K562 (cell line): ENCODE results near the gene TANGO6. TPM values are rescaled to one million over a fixed set of nuclear protein-coding genes. Genes with fewer than 3 reads are reported as not detected.

ENCODE experiments used
- ATAC-seq: fragments of 200-7000 bp; cut with Tn5 transposase; 3 replicates; pipeline ENCODE4 v1.9.1; 2020; ENCODE audit warnings: moderate library complexity
- BruUV-seq: library from RNA; stranded (reverse); fragments of 400-500 nt; replicated peaks from 2 replicates; lab custom pipeline; 2021; lab: Mats Ljungman, UMichigan
- CTCF ChIA-PET: fragments of 300-600 bp; formaldehyde crosslinking; extraction: SDS; loops from one replicate; lab custom pipeline; 2021; ENCODE audit warnings: low intra/inter-chr PET ratio; lab: Yijun Ruan, JAX
- POLR2A ChIA-PET: fragments of 300-600, 350-650 bp; sonication (Branson Sonifier 250); formaldehyde crosslinking; extraction: SDS; loops from one replicate; lab custom pipeline; 2021; ENCODE audit warnings: antibody characterized with exemption, inconsistent platforms; lab: Yijun Ruan, JAX
- DNase-seq, 4 experiments: peaks; one replicate each; pipeline versions ENCODE4 v3.0.0 to v3.0.0-alpha.2; 2011 to 2018; ENCODE audit warnings: low spot score in 3 of 4, mixed read lengths in 3 of 4; ENCODE audit errors: extremely low read depth in 1 of 4
- FAIRE-seq: peaks from 2 replicates; lab custom pipeline; 2011; peaks lifted over from hg19 to GRCh38; lab: Jason Lieb, UNC
- H2AFZ ChIP-seq: 2 replicates; pipeline ENCODE4 v1.6.0; 2011; ENCODE audit warnings: low read depth, low read length, control low read depth, inconsistent platforms
- H3K27ac ChIP-seq: fragments of 200-600 bp; 3 replicates; pipeline ENCODE4 v1.8.0; 2011; ENCODE audit warnings: low read depth, mild to moderate bottlenecking, control low read depth, inconsistent platforms, low read length, moderate library complexity, mixed read lengths; ENCODE audit errors: extremely low read depth
- H3K27me3 ChIP-seq, 2 experiments: fragments of 300-600 bp in 1 of 2; 2 replicates in 1 of 2; 3 replicates in 1 of 2; pipeline versions ENCODE4 v1.6.0 to v1.8.0; 2011; ENCODE audit warnings: inconsistent platforms in 2 of 2, low read length in 2 of 2, mild to moderate bottlenecking in 1 of 2, mixed read lengths in 1 of 2, moderate library complexity in 1 of 2; ENCODE audit not compliant: control insufficient read depth in 2 of 2, insufficient read depth in 2 of 2
- H3K36me3 ChIP-seq: fragments of 300-600 bp; 3 replicates; pipeline ENCODE4 v1.8.0; 2011; ENCODE audit warnings: mild to moderate bottlenecking, low read length, inconsistent platforms; ENCODE audit not compliant: control insufficient read depth, insufficient read depth
- H3K4me1 ChIP-seq, 2 experiments: fragments of 200-600 bp in 1 of 2; replicated peaks in 1 of 2; 2 replicates in 1 of 2; 3 replicates in 1 of 2; pipeline versions ENCODE4 v1.5.1 to v1.8.0; 2011; ENCODE audit warnings: inconsistent platforms in 2 of 2, low read length in 2 of 2, mild to moderate bottlenecking in 1 of 2, mixed read lengths in 1 of 2, moderate library complexity in 1 of 2; ENCODE audit not compliant: control insufficient read depth in 2 of 2, insufficient read depth in 2 of 2
- H3K4me2 ChIP-seq: 2 replicates; pipeline ENCODE4 v1.6.1; 2011; ENCODE audit warnings: low read length, control low read depth, inconsistent platforms, mixed read lengths; ENCODE audit not compliant: insufficient read depth
- H3K4me3 ChIP-seq: fragments of 200-600 bp; sonication (generic), shearing (Covaris generic); 2 replicates; pipeline ENCODE4 v1.5.1; 2016; ENCODE audit warnings: control low read depth, inconsistent platforms
- H3K79me2 ChIP-seq: fragments of 200-600 bp; 3 replicates; pipeline ENCODE4 v1.8.0; 2011; ENCODE audit warnings: low read length, inconsistent platforms; ENCODE audit not compliant: control insufficient read depth, insufficient read depth
- H3K9ac ChIP-seq, 2 experiments: 2 replicates each; pipeline versions ENCODE4 v1.6.0 to v1.6.1; 2011; ENCODE audit warnings: low read depth in 2 of 2, low read length in 2 of 2, control low read depth in 1 of 2, inconsistent platforms in 1 of 2, mild to moderate bottlenecking in 1 of 2, mixed read lengths in 1 of 2; ENCODE audit not compliant: insufficient read depth in 1 of 2
- H3K9me1 ChIP-seq: one replicate; pipeline ENCODE4 v1.6.0; 2011; ENCODE audit warnings: inconsistent platforms, mild to moderate bottlenecking, low read length, moderate library complexity; ENCODE audit not compliant: control insufficient read depth, insufficient read depth
- H3K9me3 ChIP-seq: replicated peaks from 2 replicates; pipeline ENCODE4 v1.5.1; 2011; ENCODE audit warnings: low read depth, low read length, inconsistent platforms; ENCODE audit not compliant: control insufficient read depth, insufficient read depth
- H4K20me1 ChIP-seq: replicated peaks from 2 replicates; pipeline ENCODE4 v1.6.1; 2011; ENCODE audit warnings: low read length, inconsistent platforms, mixed read lengths; ENCODE audit not compliant: control insufficient read depth, insufficient read depth
- CHD1 ChIP-seq: fragments of 200-600 bp; sonication (generic); IDR thresholded peaks from one replicate; pipeline ENCODE4 v1.6.1; 2012; ENCODE audit warnings: mild to moderate bottlenecking, moderate library complexity, low read length, inconsistent platforms
- ETV6 ChIP-seq, 3 experiments: fragments of 150-350 bp in 1 of 3; sonication (generic) in 1 of 3; formaldehyde crosslinking in 1 of 3; IDR thresholded peaks; 2 replicates each; pipeline versions ENCODE4 v1.6.1 to v1.8.0; 2014 to 2022; ENCODE audit warnings: borderline replicate concordance in 2 of 3, low read depth in 2 of 3, antibody characterized with exemption in 1 of 3, low read length in 1 of 3, mild to moderate bottlenecking in 1 of 3, missing genetic modification reagents in 1 of 3
- HDGF ChIP-seq: fragments of 450-650 bp; IDR thresholded peaks from 2 replicates; pipeline ENCODE4 v1.6.1; 2016
- HMG20A ChIP-seq: fragments of 450-650 bp; formaldehyde crosslinking; conservative IDR thresholded peaks from 2 replicates; pipeline ENCODE4 v1.4.0; 2020; ENCODE audit warnings: mild to moderate bottlenecking, mixed read lengths
- HNRNPUL1 ChIP-seq: fragments of 200-400 bp; formaldehyde crosslinking; IDR thresholded peaks from 2 replicates; pipeline ENCODE4 v1.6.1; 2017; ENCODE audit warnings: low read length
- KLF13 ChIP-seq: fragments of 450-650 bp; IDR thresholded peaks from 2 replicates; pipeline ENCODE4 v1.6.1; 2016; ENCODE audit warnings: missing genetic modification characterization, low read depth, mild to moderate bottlenecking, missing compliant biosample characterization, moderate library complexity, borderline replicate concordance
- MED1 ChIP-seq: sonication (generic); formaldehyde crosslinking; IDR thresholded peaks from 2 replicates; pipeline ENCODE4 v1.8.1; 2023; ENCODE audit warnings: missing genetic modification reagents, borderline replicate concordance
- MYNN ChIP-seq, 2 experiments: sonication (generic); formaldehyde crosslinking in 1 of 2; IDR thresholded peaks; 2 replicates each; pipeline versions ENCODE4 v1.5.0 to v1.6.1; 2016 to 2020; ENCODE audit warnings: antibody characterized with exemption in 1 of 2, missing genetic modification reagents in 1 of 2
- NFIX ChIP-seq: fragments of 250-450 bp; sonication (Bioruptor Pico); IDR thresholded peaks from 2 replicates; pipeline ENCODE4 v1.4.0; 2020; ENCODE audit warnings: low read depth, mild to moderate bottlenecking, moderate library complexity
- PATZ1 ChIP-seq: fragments of 250-450 bp; sonication (Bioruptor Pico); IDR thresholded peaks from 2 replicates; pipeline ENCODE4 v1.5.0; 2020; ENCODE audit warnings: mild to moderate bottlenecking, borderline replicate concordance
- PKNOX1 ChIP-seq: fragments of 450-650 bp; IDR thresholded peaks from 2 replicates; pipeline ENCODE4 v1.6.1; 2016
- RBFOX2 ChIP-seq: fragments of 200-400 bp; formaldehyde crosslinking; IDR thresholded peaks from 2 replicates; pipeline ENCODE4 v1.6.1; 2017; ENCODE audit warnings: low read depth, mild to moderate bottlenecking, low read length, moderate library complexity
- RFX1 ChIP-seq: fragments of 450-650 bp; IDR thresholded peaks from 2 replicates; pipeline ENCODE4 v1.6.1; 2016; ENCODE audit warnings: mild to moderate bottlenecking, moderate library complexity
- SMARCC2 ChIP-seq: fragments of 450-650 bp; IDR thresholded peaks from 2 replicates; pipeline ENCODE4 v1.6.1; 2017; ENCODE audit warnings: antibody characterized with exemption, moderate library complexity, mild to moderate bottlenecking, low read depth
- SREBF2 ChIP-seq: sonication (generic); formaldehyde crosslinking; IDR thresholded peaks from 2 replicates; pipeline ENCODE4 v1.4.0; 2020; ENCODE audit warnings: mild to moderate bottlenecking, missing genetic modification reagents
- ZBTB5 ChIP-seq: fragments of 450-650 bp; IDR thresholded peaks from 2 replicates; pipeline ENCODE4 v1.6.1; 2017; ENCODE audit warnings: antibody characterized with exemption
- ZNF696 ChIP-seq: fragments of 250-450 bp; sonication (Bioruptor Pico); conservative IDR thresholded peaks from 2 replicates; pipeline ENCODE4 v1.4.0; 2020; ENCODE audit warnings: mild to moderate bottlenecking, moderate library complexity
- WGBS: fragments of 100-300 bp; shearing (Covaris generic); methylation state at CpG from one replicate; pipeline ENCODE4 v1.1.6; 2016; ENCODE audit warnings: low coverage, mixed read lengths; ENCODE audit not compliant: insufficient coverage; ENCODE audit errors: missing lambda C conversion rate; 5-methylcytosine and 5-hydroxymethylcytosine counted together
- in situ Hi-C: fragments of 300-500 bp; cut with MboI; formaldehyde crosslinking; loops from 4 replicates; pipeline ENCODE4 v1.15.0; 2018; ENCODE audit warnings: inconsistent platforms, mixed read lengths
- intact Hi-C: fragments of 100-400 bp; cut with micrococcal nuclease; formaldehyde crosslinking; loops from 2 replicates; pipeline ENCODE4 v1.14.2; 2022
- polyA plus RNA-seq, 8 experiments: library from polyadenylated mRNA; depleted of rRNA in 4 of 8; stranded (reverse) in 5 of 8; unstranded in 3 of 8; fragments of >200 nt; fragmentation: Nextera tagmentation in 2 of 8; fragmentation: Illumina TruSeq in 1 of 8; extraction: Ambion mirVana in 2 of 8; extraction: Trizol in 1 of 8; gene quantifications; 2 replicates each; pipeline versions ENCODE4 v1.2.1 to v1.2.3, GENCODE V29; 2011 to 2014; ENCODE audit warnings: inconsistent platforms in 1 of 8, missing spikeins in 1 of 8
- total RNA-seq, 7 experiments: library from RNA; depleted of rRNA in 6 of 7; stranded (reverse); fragments of >200 nt in 6 of 7; fragmentation: Illumina TruSeq in 2 of 7; extraction: Trizol in 2 of 7; gene quantifications; 2 replicates each; pipeline versions ENCODE4 v1.2.1 to v1.2.3, GENCODE V29; 2011 to 2021; ENCODE audit warnings: low replicate concordance in 1 of 7
- TF ChIP-seq, protein P1 (sequence below): sonication (generic); formaldehyde crosslinking; IDR thresholded peaks from 2 replicates; pipeline ENCODE4 v1.8.0; 2022; ENCODE audit warnings: mild to moderate bottlenecking, missing genetic modification reagents

TANGO6 gene
- total and polyA plus RNA-seq, 9 of the 15 experiments (the other 6 are each of a cell fraction or from before 2014, with no cell fraction given) = 1.6 to 15.2 (median 9.6) TPM

DNA sequence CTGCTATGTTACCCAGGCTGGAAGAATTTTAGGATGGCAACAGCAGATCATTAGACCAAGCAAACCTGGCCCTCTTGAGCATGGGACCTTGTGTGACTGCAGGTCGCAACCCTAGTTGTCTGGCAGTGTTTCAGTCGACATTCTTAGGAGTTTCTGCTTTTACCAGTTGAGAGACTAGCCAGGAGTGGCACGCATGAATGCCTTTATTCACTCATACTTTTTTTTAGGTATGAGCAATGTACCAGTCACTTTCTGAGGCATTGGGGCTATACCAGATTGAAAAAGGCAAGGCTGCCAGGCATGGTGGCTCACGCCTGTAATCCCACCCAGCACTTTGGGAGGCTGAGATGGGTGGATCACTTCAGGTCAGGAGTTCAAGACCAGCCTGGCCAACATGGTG, 233.9 kb downstream of the TANGO6 start:
- H3K79me2 ChIP-seq = no peaks in the 10 kb centered on the region
- ChIA-PET CTCF (no interaction called here), POLR2A (interaction anchor here (0.5 kb wide), 1 partner anchor 274 kb away, joined by 3 read pairs; the partner anchor contains the start of gene TMED6)
- H3K9me1 ChIP-seq = no peaks in the 10 kb centered on the region
- FAIRE-seq = no peak
- no peaks in the 10 kb centered on the region for H3K9me3 ChIP-seq
- intact Hi-C loops (no loop called here), in situ Hi-C loops (no loop called here)
- no peaks in the 10 kb centered on the region for H3K36me3 ChIP-seq
- WGBS = 69% methylated on average over 4 of the region's 4 CpGs
- no peak overlapping the region for H2AFZ ChIP-seq
- no peak for ATAC-seq
- no TSS peak for BruUV-seq
- no peak overlapping the region for H3K27ac ChIP-seq
- no peak overlapping the region for H3K9ac ChIP-seq
- H3K4me1 ChIP-seq = no peaks in the 10 kb centered on the region
- no peak overlapping the region for H3K4me2 ChIP-seq
- H4K20me1 ChIP-seq = no peaks in the 10 kb centered on the region
- H3K27me3 ChIP-seq = no peaks in the 10 kb centered on the region
- no peak for DNase-seq
- H3K4me3 ChIP-seq = no peak overlapping the region
- TF ChIP-seq RBFOX2 (no peak), HNRNPUL1 (no peak), NFIX (CRISPR knock-in tag) (no peak), SMARCC2 (no peak), ETV6 (IDR thresholded peaks at IDR 0.05; ENCODE audit: borderline replicate concordance in 1 of 2, low read depth in 2 of 2, low read length in 1 of 2) (no peak), ETV6 (CRISPR knock-in tag; IDR thresholded peaks at IDR 0.05; ENCODE audit: borderline replicate concordance) (no peak), HDGF (no peak), RFX1 (no peak), HMG20A (CRISPR knock-in tag) (no peak), CHD1 (no peak), SREBF2 (CRISPR knock-in tag) (no peak), ZNF696 (CRISPR knock-in tag) (no peak), PATZ1 (CRISPR knock-in tag) (no peak), MED1 (CRISPR knock-in tag) (no peak), KLF13 (no peak), PKNOX1 (no peak), MYNN (IDR thresholded peaks at IDR 0.05) (no peak), MYNN (CRISPR knock-in tag; IDR thresholded peaks at IDR 0.05) (no peak), ZBTB5 (no peak)
- TF ChIP-seq, protein P1, sequence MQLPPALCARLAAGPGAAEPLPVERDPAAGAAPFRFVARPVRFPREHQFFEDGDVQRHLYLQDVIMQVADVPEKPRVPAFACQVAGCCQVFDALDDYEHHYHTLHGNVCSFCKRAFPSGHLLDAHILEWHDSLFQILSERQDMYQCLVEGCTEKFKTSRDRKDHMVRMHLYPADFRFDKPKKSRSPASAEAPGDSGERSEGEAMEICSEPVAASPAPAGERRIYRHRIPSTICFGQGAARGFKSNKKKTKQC (CRISPR knock-in tag) = no peak
